ENCODE results near the gene SUMF1. TPM values are rescaled to one million over a fixed set of nuclear protein-coding genes. Genes with fewer than 3 reads are reported as not detected.

The SUMF1 gene
- total and polyA plus RNA-seq, 2 donors (not counting 1 experiment from before 2014, with no cell fraction given) = 10.3 to 21.2 TPM

DNA sequence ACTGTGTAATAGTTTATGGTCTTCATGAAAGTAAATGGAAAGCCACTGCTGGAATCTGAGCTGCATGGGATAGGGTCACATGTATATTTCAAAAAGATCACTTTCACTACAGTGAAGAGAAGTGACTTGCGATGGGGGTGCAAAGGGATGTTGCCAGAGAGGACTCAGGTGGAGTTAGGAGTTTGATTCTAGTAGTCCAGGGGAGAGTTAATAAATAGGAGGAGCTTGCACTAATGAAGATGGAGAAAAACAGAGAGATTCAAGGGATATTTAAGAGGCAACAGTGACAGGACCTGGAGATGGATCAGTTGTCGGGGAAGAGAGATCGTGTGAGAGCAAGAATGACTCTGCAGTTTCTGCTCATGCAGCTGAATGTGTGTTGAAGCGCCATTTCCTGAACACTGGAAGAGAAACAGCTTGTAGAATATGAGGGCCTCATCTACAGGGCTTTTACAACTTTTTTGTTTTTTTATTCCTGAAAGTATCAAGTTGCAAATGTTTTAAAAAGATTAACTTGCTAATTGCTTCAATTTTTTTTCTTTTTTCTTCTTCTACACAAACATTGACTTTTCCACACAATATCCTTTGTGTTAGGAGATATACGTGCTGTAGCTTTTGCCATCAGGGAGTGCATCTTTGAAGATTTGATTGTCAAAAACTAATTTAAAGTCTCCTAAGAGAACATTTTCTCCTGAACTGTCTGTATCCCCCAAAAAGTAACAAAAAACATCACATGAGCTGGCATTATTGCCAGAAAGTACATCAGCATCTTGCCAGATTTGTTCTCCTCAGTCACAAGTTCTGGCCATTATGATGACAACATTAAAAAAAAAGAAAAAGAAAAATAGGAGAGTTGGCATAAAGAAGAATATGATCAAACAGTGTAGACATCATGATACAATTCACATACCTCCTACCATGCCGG lies 126.4 kb downstream of the SUMF1 start:
- intact Hi-C loops (cut with micrococcal nuclease) = no loop called here
- no peak overlapping the region for H3K27ac Mint-ChIP-seq
- POLR2A ChIA-PET = no interaction called here
- no peak overlapping the region for H3K4me3 Mint-ChIP-seq
- no peaks in the 10 kb centered on the region for H3K9me3 Mint-ChIP-seq (ENCODE audit: insufficient read depth)
- no peaks in the 10 kb centered on the region for H3K9me3 ChIP-seq (ENCODE audit: control extremely low read depth in 1 of 3, control insufficient read depth in 2 of 3, insufficient read depth in 1 of 3, low read length in 2 of 3)
- WGBS (ENCODE audit: insufficient coverage) = 29% methylated on average over 2 of the region's 6 CpGs
- H3K27me3 ChIP-seq (replicated peaks in 1 of 4; ENCODE audit: control extremely low read depth in 1 of 4, control insufficient read depth in 3 of 4, insufficient read depth in 4 of 4, low read length in 3 of 4) = no peaks in the 10 kb centered on the region
- H3K4me3 ChIP-seq (ENCODE audit: control extremely low read depth in 1 of 5, extremely low read depth in 1 of 5, insufficient read depth in 1 of 5, low read depth in 2 of 5, low read length in 4 of 5) = no peak overlapping the region
- H3K4me2 ChIP-seq (replicated peaks; ENCODE audit: low read depth, low read length, poor library complexity, severe bottlenecking) = no peak overlapping the region
- no peaks in the 10 kb centered on the region for H3K4me1 ChIP-seq (ENCODE audit: control insufficient read depth in 2 of 2, insufficient read depth in 2 of 2, low read length in 2 of 2)
- peaks cover 0 to 3% of the 10 kb centered on the region in 2 experiments for H3K36me3 ChIP-seq (replicated peaks in 1 of 2; ENCODE audit: control extremely low read depth in 1 of 2, control insufficient read depth in 1 of 2, extremely low read depth in 1 of 2, insufficient read depth in 2 of 2, low read length in 1 of 2)
- no peak for TF ChIP-seq EZH2 (IDR thresholded peaks at IDR 0.05; ENCODE audit: borderline replicate concordance, insufficient read depth, low read depth, low read length, poor library complexity, severe bottlenecking)
- TF ChIP-seq, protein P1, sequence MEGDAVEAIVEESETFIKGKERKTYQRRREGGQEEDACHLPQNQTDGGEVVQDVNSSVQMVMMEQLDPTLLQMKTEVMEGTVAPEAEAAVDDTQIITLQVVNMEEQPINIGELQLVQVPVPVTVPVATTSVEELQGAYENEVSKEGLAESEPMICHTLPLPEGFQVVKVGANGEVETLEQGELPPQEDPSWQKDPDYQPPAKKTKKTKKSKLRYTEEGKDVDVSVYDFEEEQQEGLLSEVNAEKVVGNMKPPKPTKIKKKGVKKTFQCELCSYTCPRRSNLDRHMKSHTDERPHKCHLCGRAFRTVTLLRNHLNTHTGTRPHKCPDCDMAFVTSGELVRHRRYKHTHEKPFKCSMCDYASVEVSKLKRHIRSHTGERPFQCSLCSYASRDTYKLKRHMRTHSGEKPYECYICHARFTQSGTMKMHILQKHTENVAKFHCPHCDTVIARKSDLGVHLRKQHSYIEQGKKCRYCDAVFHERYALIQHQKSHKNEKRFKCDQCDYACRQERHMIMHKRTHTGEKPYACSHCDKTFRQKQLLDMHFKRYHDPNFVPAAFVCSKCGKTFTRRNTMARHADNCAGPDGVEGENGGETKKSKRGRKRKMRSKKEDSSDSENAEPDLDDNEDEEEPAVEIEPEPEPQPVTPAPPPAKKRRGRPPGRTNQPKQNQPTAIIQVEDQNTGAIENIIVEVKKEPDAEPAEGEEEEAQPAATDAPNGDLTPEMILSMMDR (IDR thresholded peaks at IDR 0.05) = no peak
- DNase-seq = no peak
- no peak overlapping the region for H3K27ac ChIP-seq (ENCODE audit: low read length in 2 of 2)
- H3K79me2 ChIP-seq (ENCODE audit: control insufficient read depth, insufficient read depth, low read length) = no peaks in the 10 kb centered on the region
- H3K9ac ChIP-seq (ENCODE audit: low read length) = no peak overlapping the region
- H3K4me1 Mint-ChIP-seq = no peaks in the 10 kb centered on the region
- CTCF ChIA-PET = interaction anchor here (6.3 kb wide), 1 partner anchor 10 kb away, joined by 33 read pairs; no protein-coding TSS in a partner anchor
- no peak for ATAC-seq (ENCODE audit: low read depth)
- H2AFZ ChIP-seq (ENCODE audit: insufficient read depth, low read depth, low read length, poor library complexity, severe bottlenecking) = no peak overlapping the region
- no peaks in the 10 kb centered on the region for H4K20me1 ChIP-seq (ENCODE audit: control insufficient read depth, insufficient read depth, low read length, poor library complexity, severe bottlenecking)
- no peaks in the 10 kb centered on the region for H3K27me3 Mint-ChIP-seq

DNA sequence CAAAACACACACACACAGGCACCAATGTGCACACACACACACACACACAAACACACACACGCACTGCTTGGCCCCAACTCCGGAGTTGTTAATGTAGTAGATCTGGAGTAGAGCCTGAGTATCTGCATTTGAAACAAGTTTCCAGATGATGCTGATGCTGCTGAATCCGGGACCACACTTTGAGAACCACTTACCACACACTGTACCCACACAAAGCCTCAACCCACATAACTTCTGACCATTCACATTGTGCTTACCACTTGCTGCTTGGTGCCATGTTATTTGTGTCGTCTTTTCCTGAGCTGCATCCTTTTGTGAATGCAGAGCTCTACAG lies 127.0 kb downstream of the SUMF1 start:
- no peak for ATAC-seq (ENCODE audit: low read depth)
- Histone ChIP-seq H4K20me1 (ENCODE audit: control insufficient read depth, insufficient read depth, low read length, poor library complexity, severe bottlenecking) (no peaks in the 10 kb centered on the region), H3K9ac (ENCODE audit: low read length) (no peak overlapping the region), H3K79me2 (ENCODE audit: control insufficient read depth, insufficient read depth, low read length) (no peaks in the 10 kb centered on the region), H3K27ac (ENCODE audit: low read length in 2 of 2) (no peak overlapping the region), H2AFZ (ENCODE audit: insufficient read depth, low read depth, low read length, poor library complexity, severe bottlenecking) (no peak overlapping the region), H3K4me3 (ENCODE audit: control extremely low read depth in 1 of 5, extremely low read depth in 1 of 5, insufficient read depth in 1 of 5, low read depth in 2 of 5, low read length in 4 of 5) (no peak overlapping the region), H3K4me1 (ENCODE audit: control insufficient read depth in 2 of 2, insufficient read depth in 2 of 2, low read length in 2 of 2) (no peaks in the 10 kb centered on the region), H3K4me2 (replicated peaks; ENCODE audit: low read depth, low read length, poor library complexity, severe bottlenecking) (no peak overlapping the region), H3K27me3 (replicated peaks in 1 of 4; ENCODE audit: control extremely low read depth in 1 of 4, control insufficient read depth in 3 of 4, insufficient read depth in 4 of 4, low read length in 3 of 4) (no peaks in the 10 kb centered on the region), H3K9me3 (ENCODE audit: control extremely low read depth in 1 of 3, control insufficient read depth in 2 of 3, insufficient read depth in 1 of 3, low read length in 2 of 3) (no peaks in the 10 kb centered on the region), H3K36me3 (replicated peaks in 1 of 2; ENCODE audit: control extremely low read depth in 1 of 2, control insufficient read depth in 1 of 2, extremely low read depth in 1 of 2, insufficient read depth in 2 of 2, low read length in 1 of 2) (peaks cover 0 to 3% of the 10 kb centered on the region in 2 experiments)
- Mint-ChIP-seq H3K9me3 (ENCODE audit: insufficient read depth) (no peaks in the 10 kb centered on the region), H3K4me1 (no peaks in the 10 kb centered on the region), H3K27ac (no peak overlapping the region), H3K27me3 (no peaks in the 10 kb centered on the region), H3K4me3 (no peak overlapping the region)
- 93% methylated on average over 2 of the region's 4 CpGs for WGBS (ENCODE audit: insufficient coverage)
- ChIA-PET CTCF (interaction anchor here (6.3 kb wide), 1 partner anchor 11 kb away, joined by 33 read pairs; no protein-coding TSS in a partner anchor), POLR2A (no interaction called here)
- TF ChIP-seq EZH2 (IDR thresholded peaks at IDR 0.05; ENCODE audit: borderline replicate concordance, insufficient read depth, low read depth, low read length, poor library complexity, severe bottlenecking) = no peak
- TF ChIP-seq, protein P1 (IDR thresholded peaks at IDR 0.05) = no peak
- intact Hi-C loops (cut with micrococcal nuclease) = no loop called here
- DNase-seq = no peak
